IPS-NIHi11 (cell line): ENCODE data around the gene SERPINA5.
"Not testable (repeated sequence)": the region's sequence is repeated elsewhere in the genome, so short reads cannot be mapped to it uniquely, and the experiment has no call there.

ENCODE experiments used
- DNase-seq: peaks from one replicate; pipeline ENCODE4 v3.0.0; 2012; ENCODE audit warnings: mixed read lengths, low spot score

The SERPINA5 gene

DNA sequence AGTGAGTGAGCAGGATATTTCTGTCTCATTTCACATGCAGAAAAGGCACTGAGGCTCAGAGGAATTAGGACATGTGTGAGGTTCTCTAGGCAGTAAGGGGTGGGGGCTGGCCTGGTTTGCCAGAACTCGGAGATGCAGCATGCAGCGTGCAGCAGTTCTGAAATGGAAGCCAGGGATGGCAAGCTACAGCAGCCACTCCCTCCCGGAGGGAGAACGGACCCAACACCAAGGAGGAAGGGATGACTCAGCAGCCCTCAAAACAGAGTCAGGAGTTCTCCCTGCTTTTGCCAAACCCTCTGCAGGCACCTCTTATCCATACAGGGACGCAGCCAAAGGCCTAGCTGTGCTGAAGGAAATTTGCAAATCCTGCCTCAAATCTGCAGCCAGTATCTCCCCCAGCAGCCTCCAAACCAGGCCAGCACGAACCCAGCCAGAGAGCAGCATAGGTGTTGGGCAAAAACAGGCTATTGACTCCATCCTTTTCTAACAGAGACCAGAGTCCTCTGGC is 20.7 kb downstream of the SERPINA5 start:
- no peak for DNase-seq

DNA sequence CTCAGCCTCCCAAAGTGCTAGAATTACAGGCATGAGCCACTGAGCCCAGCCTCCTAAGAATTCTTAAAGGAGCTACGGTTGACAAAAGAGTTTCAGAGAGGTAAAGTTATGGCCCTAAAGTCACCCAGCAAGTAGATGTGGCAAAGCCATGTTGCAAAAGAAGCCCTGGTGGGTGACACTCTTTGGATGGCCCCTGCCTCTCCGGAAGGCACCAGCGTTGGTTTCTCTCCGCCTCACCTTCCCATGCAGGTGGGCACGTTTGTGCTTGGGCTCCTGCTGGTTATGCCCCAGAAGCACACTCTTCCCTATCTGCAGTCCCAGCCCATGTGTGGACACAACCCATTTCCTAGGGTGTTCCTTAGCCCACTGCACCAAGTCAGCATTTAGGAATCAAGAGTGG is 21.5 kb downstream of the SERPINA5 start:
- DNase-seq: no peak

DNA sequence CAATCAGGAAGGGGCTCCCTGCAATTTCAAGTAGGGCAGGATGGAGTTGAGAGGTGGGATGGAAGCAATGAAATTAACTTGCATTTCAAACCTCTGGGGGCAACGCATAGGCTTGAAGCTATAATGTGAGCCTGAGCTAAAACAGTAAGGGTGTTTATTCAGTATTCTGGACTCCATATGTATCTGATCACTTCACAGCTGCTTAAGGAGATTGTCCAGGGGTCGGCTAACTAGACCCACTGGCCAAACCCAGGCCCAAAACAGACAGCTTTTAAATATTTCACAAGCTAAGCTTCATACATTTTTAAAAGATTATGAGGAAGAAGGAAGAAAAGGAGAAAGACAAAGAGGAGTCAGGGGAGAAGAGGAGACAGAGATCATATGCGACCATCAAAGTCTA is 24.1 kb downstream of the SERPINA5 start:
- DNase-seq: no peak

DNA sequence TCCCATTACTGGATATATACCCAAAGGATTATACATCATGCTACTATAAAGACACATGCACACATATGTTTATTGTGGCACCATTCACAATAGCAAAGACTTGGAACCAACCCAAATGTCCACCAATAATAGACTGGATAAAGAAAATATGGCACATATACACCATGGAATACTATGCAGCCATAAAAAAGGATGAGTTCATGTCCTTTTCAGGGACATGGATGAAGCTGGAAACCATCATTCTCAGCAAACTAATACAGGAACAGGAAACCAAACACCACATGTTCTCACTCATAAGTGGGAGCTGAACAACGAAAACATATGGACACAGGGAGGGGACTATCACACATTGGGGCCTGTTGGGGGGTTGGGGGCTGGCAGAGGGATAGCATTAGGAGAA is 27.7 kb downstream of the SERPINA5 start:
- DNase-seq: not testable (repeated sequence)

DNA sequence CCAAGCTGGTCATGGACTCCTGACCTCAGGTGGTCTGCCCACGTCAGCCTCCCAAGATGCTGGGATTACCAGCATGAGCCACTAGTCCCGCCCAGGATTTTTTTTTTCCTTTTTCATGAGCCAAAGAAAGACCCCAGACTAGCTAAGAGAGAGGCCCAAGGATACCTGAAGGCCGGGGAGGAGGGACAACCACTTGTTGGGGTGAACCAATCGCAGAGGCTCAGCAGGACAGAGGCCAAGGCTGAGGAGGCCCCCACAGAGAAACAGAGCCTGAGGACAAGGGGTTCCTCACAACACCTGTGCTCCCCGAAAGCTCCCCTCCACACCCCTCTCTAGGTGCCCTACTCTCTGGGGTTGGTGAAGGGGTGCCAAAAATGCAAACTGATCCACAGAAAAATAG is 30.0 kb downstream of the SERPINA5 start:
- no peak for DNase-seq

DNA sequence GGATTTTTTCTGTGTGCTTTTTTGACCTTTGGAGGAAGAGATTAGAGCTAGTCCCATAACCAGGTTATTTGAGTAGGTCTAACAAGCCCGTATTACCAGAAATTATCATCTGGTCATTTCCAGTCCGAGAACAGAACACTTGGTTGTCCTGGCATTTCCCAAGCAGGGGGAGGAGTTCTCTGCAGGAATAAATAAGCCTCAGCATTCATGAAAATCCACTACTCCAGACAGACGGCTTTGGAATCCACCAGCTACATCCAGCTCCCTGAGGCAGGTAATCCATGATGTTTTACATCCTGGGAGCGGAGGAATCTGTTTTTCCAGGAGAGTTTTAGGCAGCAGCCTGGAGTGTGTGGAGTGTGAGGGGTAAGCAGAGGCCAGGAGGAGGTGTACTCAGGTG is 30.9 kb downstream of the SERPINA5 start, which contains the start of gene SERPINA3:
SERPINA3 (plus strand) TSS at position 218 of the 400 bp plus-strand sequence. CDS start 2,051 bp downstream, outside the sequence.
- DNase-seq: no peak

DNA sequence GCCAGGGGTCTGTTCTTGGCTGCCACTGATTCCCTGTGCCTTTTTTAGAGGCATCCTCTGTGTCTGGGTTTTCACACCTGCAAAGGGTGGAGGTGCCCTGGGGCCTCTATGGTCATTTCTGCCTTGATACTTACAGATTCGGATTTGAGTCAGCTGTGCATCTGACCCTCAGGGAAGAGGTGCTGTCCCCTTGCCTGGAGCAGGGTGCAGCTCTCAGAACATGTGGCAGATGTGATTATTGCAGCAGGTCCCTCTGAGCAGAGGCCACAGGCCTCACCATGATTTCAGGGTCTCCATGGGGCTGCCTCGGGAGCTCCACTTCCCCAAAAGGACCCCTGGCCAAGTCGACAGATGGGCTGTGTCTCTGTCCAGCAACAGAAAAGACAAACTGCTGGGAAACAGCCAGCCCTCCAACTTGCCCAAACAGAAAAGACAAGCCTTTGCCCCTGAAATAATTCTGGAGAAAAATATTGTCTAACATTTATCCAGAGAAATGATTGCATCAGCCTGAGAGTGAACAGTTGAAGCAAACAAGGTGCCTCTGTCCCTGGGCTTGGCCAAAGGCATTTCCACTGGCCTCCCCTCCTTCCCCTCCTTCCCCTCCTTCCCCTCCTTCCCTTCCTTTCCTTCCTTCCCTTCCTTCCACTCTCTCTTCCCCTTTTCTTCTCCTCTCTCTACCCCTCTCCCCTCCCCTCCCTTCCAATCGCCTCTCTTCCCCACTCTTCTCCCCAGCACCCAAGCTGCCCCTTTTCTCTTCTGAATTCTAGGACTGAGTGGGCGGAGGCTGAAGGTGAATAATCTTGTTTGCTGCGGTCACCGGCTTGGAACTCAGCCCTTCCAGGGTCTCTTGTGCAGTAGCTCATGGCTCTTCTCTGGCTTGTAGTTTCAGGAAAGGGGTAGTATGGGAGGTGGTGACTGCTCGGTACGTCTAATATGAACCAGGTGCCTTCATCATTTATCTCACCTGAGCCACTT is 31.6 kb downstream of the SERPINA5 start:
- DNase-seq: no peak

DNA sequence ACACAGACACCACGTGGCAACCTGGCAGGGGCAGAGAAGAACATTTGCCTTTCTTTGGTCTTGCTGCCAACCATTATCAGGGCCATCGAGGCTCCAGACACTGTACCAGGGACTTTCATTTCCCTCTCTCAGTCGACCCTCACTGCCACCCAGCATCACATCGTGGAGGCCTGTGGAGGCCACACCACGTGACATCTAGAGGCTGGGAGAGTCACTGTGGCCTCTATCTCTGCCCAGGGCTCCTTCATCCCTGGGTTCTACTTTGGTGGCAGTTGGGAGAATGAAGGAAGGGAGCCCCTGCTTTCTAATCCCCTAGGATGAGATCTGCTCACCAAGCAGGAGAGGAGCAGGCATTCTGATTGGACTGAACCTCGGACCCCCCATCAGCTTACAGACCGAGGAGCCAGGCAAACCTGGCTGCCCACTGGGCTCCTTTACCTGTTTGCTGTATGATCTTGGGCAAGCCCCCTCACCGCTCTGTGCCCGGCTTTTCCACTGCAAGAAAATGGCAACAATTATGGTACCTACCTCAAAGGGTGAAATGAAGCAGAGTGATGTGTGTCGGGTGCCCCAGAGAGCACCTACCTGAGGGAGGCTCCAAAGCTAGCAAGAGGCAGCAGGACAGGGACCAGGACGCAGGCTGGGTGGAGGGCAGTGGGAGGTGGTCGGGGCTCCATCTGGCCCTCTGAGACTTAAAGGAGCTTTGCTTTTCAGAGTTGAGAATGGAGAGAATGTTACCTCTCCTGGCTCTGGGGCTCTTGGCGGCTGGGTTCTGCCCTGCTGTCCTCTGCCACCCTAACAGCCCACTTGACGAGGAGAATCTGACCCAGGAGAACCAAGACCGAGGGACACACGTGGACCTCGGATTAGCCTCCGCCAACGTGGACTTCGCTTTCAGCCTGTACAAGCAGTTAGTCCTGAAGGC is 32.8 kb downstream of the SERPINA5 start:
- DNase-seq: no peak

DNA sequence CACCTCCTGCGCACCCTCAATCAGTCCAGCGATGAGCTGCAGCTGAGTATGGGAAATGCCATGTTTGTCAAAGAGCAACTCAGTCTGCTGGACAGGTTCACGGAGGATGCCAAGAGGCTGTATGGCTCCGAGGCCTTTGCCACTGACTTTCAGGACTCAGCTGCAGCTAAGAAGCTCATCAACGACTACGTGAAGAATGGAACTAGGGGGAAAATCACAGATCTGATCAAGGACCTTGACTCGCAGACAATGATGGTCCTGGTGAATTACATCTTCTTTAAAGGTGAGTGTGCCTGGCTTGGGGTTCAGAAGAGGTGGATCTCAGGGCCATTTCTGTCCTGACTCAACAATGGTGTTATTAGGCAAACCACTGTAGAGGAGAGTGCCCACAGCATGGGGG is 33.6 kb downstream of the SERPINA5 start:
- DNase-seq: no peak

DNA sequence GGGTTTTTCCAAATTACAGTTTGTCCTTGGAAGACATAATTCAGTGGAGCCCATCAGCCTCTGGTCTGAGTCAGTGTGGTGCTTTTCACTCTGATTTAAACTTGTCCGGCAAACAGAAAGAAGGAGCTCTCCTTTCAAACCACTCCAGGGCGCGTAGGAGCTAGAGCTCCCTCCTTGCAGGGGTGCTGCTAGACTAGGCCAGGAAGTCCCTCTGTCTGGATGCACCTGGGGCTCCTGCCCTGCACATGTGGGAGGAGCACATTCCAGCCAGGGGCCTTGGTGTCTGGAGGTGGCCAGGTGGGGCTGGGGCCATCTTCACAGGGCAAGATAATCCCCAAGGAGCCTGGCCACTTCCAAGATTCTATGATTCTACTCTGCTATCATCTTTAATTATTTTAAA is 34.0 kb downstream of the SERPINA5 start:
- DNase-seq: no peak

DNA sequence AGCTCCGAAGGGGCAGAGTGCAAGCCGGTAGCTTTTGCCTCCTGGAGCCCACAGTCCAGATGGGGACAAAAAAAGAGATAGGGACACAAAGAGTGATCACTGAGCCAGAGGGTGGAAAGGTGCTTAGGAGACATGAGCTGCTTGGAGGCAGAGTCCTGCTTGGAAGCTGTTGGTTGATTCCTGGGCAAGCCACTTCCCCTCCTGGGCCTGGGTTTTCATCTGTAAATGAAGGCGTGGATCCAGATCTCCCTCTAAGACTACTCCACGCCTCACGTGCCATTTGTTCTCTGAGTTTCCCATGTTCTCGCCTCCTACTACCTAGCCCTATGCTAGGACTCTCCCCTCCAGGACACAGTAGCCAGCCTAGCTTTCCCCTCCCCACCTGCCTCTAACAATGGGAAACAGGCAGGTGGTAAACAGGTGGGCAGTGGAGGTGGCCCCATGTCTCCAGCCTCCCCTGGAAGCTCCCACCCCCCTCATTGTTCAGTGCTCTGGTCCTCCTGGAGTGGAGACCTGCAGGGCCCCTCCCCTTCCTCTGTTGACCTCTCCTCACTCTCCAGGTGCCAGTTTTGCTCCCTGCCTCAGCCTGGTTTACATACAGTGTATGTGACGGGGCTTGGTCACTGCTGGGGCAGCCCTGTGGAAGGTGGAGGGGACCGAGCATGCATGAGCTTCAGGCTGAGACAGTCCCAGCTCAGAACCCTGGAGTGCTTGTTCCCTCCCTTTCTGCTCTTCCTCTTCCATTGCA is 34.8 kb downstream of the SERPINA5 start:
- no peak for DNase-seq

DNA sequence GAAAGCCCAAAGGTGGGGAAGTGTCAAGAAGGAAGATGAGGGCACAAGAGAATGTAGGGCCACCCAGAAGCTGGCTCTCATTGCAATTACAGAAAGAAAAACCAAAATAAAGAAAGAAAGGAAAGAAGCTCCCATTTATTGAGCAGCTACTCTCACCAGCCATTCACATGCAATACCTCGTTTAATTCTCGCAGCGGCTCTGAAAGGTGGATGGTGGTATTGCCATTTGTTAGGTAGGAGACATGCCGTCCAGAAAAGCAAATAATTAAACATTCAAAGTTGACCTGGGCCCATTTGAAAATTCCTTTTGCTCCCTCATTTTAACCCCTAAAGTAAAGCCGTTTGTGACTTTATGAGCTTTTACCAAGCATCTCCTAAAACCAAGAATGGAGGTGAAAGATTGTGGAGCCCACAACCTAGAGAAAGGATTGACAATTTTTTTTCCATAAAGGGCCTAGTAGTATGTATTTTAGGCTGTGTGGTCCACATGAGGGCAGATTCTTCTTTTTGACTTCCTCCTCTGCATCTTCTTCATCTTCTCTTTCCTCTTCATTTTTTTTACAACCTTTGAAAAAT is 36.2 kb downstream of the SERPINA5 start:
- DNase-seq: no peak

DNA sequence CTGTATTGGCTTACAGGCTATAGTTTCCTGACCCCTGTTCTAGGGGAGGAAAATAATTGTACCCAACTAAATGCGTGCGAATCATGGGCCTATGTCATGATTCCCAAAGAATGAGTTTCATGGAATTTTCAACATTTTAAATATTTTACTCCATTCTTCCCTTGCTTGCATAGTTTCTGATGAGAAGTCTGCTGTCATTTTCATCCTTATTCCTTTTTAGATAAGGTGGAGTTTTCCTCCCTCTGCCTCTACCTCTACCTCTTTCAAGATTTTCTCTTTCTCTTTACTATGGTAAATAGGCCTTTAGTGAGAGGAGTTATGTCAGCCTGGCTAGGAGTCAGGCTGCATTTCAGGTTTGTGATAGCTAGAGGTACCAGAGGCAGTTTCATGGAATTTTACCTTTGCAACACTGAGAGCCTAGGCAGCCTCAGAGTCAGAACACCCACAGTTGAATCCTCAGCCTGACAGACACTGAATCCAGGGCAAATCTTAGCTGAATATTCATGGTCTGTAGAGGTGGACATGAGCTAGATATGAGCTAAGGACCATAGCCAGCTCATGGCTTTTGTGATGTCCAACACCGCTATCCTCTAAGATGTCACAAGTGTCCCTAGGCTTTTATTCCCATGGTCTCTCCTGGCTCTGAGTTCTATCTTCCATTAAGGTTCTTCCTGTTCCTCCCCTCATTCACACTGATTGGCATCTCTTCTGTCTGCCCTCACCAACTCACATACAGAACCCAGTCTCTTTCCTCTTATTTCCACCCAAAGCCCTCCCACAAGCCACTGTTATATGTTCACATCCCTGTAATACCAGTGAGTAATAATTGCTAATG is 37.0 kb downstream of the SERPINA5 start:
- no peak for DNase-seq

DNA sequence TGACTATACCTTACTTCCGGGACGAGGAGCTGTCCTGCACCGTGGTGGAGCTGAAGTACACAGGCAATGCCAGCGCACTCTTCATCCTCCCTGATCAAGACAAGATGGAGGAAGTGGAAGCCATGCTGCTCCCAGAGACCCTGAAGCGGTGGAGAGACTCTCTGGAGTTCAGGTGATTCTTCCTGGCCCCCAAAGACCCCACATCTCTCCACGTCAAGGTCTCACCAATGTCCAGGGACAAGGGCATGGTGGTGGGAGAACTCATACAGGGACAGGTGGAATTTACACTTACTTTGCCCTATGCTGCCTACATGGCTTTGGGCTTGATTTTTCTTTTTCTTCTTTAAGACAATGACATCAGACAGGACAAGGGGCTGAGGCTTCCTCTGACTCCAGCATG is 38.1 kb downstream of the SERPINA5 start:
- DNase-seq: no peak

DNA sequence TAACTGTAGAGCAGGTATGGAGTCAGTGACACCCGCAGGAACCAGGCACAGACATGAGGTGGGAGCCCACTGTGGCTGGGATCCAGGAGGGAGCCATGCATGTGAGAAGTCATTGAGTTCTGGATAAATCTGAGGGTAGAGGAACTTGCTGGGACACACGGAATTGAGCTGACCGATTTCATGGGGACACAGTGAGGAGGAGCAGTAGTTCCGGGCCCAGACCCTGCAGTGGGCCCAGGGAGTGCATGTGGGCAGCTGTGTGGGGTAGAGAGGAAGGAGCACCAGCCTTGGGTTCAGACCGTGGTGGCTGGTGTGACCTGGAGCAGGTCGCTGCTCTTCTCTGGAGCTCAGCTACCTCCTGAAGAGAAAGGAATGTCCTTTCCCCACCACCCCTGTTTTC is 39.4 kb downstream of the SERPINA5 start:
- no peak for DNase-seq

DNA sequence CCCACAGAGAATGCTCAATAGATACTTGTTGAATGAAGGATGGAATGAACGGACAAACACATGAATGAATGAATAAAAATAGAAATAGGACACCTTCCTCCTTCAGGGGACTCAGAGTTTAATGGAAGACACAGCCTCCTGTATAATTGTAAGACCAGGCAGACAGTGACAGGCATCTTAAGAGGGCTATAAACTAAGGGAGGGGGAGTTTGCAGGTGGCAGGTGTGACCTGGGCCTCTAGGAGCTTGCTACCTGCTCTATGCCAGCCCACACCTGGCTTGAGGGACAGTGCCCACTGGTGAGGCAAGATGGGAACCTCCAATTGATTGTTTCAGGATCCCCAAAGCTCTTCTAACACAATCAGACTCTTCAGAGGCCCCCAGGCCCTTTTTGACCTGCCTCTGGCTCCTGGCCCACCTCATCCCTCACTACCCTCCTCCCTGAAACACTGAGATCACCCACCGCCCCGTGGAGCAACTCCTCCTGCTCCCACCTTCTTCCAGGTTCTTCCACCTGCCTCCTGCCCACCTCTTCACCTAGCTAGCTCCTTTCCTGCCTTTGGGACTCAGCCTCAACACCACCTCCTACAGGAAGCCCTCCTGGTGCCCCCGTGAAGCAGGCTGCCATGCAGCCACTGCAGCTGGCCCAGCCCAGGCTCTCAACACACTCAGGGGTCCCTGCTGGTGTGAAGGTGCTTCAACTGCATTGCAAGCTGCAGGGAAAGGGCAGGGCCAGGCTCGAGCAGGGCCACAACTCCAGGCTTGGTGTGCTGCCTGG is 40.3 kb downstream of the SERPINA5 start:
- no peak for DNase-seq

DNA sequence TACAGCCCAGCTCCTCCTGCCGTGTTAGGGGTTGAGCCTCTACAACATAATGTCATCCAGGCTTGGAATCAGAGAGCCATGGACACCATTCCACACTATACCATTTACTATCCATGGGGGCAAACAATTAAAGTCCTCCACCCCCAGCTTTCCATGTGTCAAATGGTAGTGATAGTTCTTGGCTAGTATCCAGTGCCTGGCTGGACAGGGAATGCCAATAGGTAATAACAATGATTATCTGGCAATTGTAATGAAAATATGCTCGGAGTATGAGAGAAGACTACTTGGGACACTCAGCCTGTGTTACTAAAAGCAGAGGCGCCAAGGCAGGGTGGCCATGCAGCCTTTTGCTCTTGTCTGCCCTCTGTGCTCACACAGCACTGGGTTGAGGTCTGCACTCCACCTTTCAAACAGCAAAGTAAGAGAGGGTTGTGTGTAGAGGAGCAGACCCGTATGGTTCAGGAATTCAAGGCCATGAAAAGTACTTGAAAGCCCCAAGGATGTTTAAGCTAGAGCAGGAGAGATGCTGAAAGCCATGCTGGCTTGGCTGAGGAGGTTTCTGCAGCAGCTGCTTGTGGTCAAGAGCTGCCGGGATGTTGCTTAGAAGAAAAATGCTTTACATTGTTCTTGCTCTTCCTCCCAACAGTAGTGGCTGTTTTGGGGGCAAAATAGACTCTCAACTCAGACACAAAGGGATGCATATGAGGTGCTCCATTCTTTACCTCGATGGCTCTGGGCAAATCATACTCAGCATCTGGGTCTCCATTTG is 41.6 kb downstream of the SERPINA5 start:
- DNase-seq: no peak

DNA sequence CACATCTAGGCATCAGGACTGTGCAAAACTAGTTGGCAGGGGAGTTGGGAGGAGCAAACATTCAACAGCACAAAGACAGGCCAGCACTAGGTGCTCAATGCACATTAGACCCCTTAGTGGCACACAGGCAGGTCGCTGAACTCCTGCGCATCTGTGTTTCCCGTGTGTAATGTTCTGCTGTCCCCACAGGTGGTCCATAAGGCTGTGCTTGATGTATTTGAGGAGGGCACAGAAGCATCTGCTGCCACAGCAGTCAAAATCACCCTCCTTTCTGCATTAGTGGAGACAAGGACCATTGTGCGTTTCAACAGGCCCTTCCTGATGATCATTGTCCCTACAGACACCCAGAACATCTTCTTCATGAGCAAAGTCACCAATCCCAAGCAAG is 42.2 kb downstream of the SERPINA5 start:
- no peak for DNase-seq
